HCT116 (cell line): ENCODE measurements around the gene NAA11.

Experiments
- CEBPB ChIP-seq: IDR thresholded peaks from 2 replicates; pipeline ENCODE4 v1.6.1; 2012; ENCODE audit warnings: low read depth
- ELF1 ChIP-seq: IDR thresholded peaks from 2 replicates; pipeline ENCODE4 v1.6.1; 2012; ENCODE audit warnings: low read depth, borderline replicate concordance
- EZH2 ChIP-seq: fragments of 200-600 bp; sonication (generic); IDR thresholded peaks from 2 replicates; pipeline ENCODE4 v1.6.1; 2017; ENCODE audit warnings: antibody characterized with exemption, mixed run types
- POLR2A ChIP-seq: IDR thresholded peaks from 2 replicates; pipeline ENCODE4 v1.7.0; 2011; ENCODE audit warnings: borderline replicate concordance; ENCODE audit not compliant: insufficient read depth, insufficient read length; ENCODE audit errors: extremely low read depth
- POLR2AphosphoS5 ChIP-seq: IDR thresholded peaks from 2 replicates; pipeline ENCODE4 v1.6.1; 2011; ENCODE audit warnings: mild to moderate bottlenecking, low read depth, low read length, moderate library complexity
- SIN3A ChIP-seq: IDR thresholded peaks from 2 replicates; pipeline ENCODE4 v1.6.1; 2012; ENCODE audit warnings: low read depth
- YY1 ChIP-seq: IDR thresholded peaks from 2 replicates; pipeline ENCODE4 v1.6.1; 2011; ENCODE audit warnings: low read length, low read depth, moderate library complexity, mild to moderate bottlenecking; ENCODE audit not compliant: insufficient replicate concordance; ENCODE audit errors: extremely low read depth
- TF ChIP-seq, protein P1 (sequence below), 3 experiments: fragments of 200-600 bp in 1 of 3; sonication (generic) in 1 of 3; IDR thresholded peaks in 2 of 3; conservative IDR thresholded peaks in 1 of 3; 2 replicates each; pipeline ENCODE4 v1.5.1; 2012 to 2017; ENCODE audit warnings: low read depth in 2 of 3, low read length in 2 of 3, antibody characterized with exemption in 1 of 3, borderline replicate concordance in 1 of 3, control low read depth in 1 of 3, mild to moderate bottlenecking in 1 of 3, mixed read lengths in 1 of 3, mixed run types in 1 of 3, moderate library complexity in 1 of 3; ENCODE audit not compliant: insufficient read depth in 1 of 3
- TF ChIP-seq, protein P2 (sequence below): IDR thresholded peaks from 2 replicates; pipeline ENCODE4 v1.6.1; 2012
- TF ChIP-seq, protein P3 (sequence below): IDR thresholded peaks from 2 replicates; pipeline ENCODE4 v1.6.1; 2012

DNA sequence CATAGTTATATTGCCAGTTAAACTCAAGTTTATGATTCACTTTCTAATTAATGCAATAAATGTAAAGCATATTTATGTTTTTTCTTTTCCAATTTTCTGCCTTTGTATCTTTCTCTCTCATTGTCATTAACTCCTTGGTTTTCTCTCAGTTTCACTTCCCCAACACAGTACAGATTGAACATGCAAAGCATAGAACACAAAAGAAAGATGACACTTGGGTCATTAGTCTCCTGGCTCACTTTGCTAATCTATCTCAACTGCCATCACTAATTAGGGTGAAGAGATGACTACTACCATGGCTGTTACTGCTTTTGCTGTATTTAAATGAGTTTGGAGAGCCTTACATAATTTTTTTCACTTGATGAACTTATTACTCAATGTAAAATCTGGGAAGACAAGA lies 12.3 kb upstream of the NAA11 start:
- TF ChIP-seq, protein P1, sequence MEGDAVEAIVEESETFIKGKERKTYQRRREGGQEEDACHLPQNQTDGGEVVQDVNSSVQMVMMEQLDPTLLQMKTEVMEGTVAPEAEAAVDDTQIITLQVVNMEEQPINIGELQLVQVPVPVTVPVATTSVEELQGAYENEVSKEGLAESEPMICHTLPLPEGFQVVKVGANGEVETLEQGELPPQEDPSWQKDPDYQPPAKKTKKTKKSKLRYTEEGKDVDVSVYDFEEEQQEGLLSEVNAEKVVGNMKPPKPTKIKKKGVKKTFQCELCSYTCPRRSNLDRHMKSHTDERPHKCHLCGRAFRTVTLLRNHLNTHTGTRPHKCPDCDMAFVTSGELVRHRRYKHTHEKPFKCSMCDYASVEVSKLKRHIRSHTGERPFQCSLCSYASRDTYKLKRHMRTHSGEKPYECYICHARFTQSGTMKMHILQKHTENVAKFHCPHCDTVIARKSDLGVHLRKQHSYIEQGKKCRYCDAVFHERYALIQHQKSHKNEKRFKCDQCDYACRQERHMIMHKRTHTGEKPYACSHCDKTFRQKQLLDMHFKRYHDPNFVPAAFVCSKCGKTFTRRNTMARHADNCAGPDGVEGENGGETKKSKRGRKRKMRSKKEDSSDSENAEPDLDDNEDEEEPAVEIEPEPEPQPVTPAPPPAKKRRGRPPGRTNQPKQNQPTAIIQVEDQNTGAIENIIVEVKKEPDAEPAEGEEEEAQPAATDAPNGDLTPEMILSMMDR (IDR thresholded peaks at IDR 0.05 in 2 of 3, conservative IDR thresholded peaks at IDR 0.05 in 1 of 3; ENCODE audit: borderline replicate concordance in 1 of 3, insufficient read depth in 1 of 3, low read depth in 2 of 3, low read length in 2 of 3), result no peak
- TF ChIP-seq, protein P2, sequence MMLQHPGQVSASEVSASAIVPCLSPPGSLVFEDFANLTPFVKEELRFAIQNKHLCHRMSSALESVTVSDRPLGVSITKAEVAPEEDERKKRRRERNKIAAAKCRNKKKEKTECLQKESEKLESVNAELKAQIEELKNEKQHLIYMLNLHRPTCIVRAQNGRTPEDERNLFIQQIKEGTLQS, result no peak
- TF ChIP-seq CEBPB (no peak), POLR2A (no peak), POLR2AphosphoS5 (no peak), SIN3A (no peak), EZH2 (no peak), YY1 (no peak), ELF1 (no peak)
- TF ChIP-seq, protein P3, sequence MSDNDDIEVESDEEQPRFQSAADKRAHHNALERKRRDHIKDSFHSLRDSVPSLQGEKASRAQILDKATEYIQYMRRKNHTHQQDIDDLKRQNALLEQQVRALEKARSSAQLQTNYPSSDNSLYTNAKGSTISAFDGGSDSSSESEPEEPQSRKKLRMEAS, result no peak
